ENCODE data around the gene TNFRSF9.

TNFRSF9 gene

DNA sequence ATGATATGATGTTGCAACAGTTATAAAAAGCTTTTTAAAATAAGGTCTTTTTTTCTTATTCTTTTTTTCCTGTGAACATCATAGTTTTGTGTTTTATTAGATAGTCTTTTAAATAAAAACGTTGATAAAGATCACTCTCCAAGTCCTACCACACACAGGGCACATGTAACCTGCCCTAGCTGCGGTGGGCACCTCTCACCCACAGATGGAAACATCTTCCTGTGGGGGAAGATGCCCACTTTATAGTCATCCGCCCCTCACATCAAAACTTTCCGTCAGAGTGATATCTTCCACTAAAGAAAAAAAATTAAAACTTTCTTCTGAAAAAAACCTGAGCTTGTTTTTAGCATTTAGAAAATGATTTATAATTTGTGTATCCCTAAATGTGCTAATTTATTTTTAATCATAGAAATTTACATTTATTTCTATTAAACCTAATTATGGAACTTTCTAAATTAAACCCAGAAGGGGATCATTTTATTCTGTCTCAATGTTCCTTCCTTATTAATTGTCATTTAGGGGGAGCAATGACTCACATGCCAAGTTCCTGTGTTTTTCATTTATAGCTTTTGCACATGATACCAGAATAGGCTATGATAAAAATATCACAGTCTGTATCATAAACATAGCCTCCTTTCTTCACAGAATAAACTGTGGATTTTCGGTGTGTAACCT lies 24.7 kb downstream of the TNFRSF9 start:
- DNase-seq, result no peak

DNA sequence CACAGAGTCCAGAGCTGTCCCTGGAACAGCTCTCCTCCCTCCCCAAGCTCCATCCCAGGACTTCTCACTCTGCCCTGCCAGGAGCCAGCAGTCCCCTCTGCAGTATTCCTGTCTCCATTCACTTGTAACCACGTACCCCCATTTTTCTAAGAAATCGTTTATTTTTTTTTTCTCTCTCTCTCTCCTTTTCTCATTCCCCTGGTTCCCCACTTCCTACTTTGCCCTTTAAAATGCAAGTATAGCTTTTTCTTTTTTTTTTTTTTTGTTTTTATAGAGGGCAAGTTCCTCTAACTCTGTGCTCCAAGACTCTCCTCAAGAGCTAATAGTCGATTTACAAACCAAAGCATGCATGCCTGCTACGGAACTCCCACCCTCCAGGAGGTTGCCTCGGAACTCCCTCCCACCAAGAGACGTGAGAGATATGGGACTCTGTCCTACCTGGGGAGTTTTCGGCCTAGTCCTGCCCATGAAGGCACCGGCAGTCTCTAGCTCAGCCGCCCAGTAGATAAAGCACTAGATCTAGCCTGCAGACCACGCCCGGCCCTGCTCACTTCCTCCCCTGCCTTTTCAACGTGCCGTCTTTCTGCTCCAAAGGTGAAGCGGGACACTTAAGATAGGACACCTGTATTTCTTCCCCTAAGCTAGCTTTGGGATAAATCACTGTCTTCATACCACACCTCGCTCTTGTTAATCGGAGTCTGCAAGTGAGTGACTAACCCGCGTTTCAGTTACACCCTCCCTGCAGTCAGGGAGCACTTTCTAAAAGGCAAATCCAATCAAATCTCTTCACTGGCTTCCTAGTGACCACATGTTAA lies 27.7 kb downstream of the TNFRSF9 start:
- no peak for DNase-seq

DNA sequence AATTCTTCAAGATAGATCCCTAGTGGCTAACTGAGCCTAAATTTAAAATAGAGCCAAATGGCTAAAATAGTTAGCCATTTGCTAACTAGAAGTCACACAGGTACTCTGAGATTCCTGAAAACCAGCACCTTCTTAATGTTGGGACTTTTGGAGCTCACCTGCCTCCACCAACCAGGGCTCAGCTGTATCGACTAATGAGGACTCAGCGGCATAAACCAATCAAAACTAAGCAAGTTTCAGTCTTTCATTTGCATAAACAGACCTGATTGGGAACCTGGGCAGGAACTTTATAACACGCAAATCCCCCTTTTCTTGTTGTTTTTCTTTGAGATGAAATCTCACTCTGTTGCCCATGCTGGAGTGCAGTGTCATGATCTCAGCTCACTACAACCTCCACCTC lies 28.5 kb downstream of the TNFRSF9 start:
- DNase-seq, result no peak

DNA sequence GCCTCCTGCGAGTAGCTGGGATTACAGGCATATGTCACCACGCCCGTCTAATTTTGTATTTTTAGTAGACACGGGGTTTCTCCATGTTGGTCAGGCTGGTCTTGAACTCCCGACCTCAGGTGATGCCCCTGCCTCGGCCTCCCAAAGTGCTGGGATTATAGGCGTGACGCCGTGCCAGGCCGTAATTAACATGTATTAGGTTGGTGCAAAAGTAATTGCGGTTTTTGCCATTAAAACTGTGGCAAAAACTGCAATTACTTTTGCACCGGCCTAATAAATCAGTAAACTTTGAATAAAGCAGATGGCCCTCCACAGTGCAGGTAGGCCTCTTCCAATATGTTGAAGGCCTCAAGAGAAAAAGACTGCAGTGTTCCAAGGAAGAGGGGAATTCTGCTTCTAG lies 35.4 kb downstream of the TNFRSF9 start:
- DNase-seq, result no peak

DNA sequence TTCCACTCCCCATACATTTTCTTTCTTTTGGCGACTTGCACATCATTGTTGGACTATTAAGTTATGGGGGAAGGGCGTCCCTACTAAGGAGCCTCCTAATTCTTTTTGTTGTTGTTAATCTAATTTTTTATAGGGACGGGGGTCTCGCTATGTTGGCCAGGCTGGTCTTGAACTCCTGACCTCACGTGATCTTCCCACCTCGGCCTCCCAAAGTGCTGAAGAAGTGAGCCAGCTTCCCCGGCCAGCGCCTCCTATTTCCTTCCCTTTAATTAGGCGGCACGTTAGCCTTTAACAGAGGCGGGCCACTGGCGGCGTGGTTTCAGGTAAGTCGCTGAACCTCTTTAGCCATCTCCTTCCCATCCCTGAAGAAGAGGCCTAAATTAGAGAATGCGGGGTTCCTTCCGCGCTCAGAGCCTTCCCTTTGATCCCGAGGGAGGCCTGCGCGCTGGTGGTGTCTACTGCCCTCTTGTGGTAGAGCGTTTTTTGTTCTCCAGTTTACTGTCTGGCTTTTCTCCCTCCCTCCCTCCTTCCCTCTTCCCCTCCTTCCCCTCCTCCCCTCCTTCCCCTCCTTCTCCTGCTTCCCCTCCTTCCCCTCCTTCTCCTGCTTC lies 38.1 kb downstream of the TNFRSF9 start:
- DNase-seq, result peak; percentile 42

DNA sequence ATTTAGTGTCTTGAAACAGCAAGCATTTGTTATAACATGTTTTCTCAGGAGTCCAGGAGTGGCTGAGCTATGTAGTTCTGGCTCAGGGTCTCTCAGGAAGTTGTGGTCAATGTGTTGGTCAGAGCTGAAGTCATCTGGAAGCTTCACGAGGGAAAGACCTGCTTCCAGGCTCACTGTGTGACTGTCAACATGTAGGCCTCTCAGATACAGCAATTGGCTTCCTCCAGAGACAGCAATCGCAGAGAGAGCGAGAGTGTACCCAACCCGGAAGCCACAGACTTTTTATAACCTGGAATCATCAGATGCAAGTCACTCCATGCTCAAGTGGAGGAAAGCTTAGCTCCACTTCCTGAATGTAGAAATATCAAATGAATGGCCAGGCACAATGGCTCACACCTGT lies 40.9 kb downstream of the TNFRSF9 start:
- no peak for DNase-seq

DNA sequence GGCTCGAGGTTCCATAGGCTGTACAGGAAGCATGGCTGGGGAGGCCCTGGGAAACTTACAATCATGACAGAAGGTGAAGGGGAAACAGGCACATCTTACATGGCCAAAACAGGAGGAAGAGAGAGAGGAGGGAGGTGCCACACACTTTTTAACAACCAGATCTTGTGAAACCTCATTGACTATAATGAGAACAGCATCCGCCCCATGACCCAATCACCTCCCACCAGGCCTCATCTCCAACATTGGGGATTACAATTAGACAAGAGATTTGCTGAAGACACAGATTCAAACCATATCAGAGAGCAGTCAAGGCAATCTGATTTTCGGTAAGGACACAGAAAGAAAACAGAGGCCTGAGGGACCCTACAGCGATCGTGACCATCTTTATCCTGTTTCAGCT lies 41.7 kb downstream of the TNFRSF9 start:
- DNase-seq, result no peak

DNA sequence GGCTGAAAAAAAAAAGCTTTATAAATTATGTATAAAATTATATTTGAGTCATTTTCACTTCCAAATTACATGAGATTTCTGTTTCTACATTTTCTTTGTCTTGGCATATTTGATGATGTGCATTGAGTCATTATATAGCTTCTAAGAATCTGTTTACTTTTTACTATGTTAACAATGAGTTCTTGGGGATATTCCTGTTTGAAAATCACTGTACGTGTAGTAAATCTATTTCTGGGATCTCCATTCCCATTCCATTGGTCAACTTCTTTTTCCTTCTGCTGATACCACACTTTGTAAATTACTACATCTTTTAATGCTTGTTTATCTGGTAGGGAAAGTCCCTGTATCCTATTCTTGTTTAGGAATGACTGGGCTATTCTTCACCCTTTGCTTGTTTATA lies 43.6 kb downstream of the TNFRSF9 start:
- no peak for DNase-seq

DNA sequence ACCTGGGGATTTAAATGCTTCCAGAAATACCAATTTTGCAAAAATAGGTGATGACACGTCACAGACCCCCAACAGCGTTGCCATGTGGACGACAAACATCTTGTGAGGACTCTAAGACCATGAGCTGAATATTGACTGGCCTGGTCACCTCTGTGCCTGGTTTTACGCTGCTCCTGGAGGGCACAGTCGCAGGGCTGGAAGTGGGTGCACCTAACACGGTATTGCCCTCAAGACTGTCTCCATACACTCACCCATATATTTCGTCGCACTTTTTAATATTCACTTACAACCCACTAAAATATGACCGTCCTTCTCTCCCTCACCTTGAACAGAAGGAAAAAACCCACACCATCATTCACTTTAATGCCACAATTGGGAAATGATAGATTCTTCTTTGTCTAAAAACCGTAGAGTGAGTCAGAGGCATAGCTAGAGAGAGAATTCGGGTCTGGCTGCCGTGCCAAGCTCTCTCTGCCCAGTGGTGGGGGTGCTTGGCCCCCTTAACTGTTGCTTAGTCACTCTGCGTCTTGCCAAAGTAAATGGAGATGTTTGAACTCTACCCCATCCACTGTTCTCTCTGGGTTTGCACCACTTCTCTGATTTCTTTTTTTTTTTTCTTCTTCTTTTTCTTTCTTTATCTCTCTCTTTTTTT lies 47.0 kb downstream of the TNFRSF9 start:
- DNase-seq, result no peak

DNA sequence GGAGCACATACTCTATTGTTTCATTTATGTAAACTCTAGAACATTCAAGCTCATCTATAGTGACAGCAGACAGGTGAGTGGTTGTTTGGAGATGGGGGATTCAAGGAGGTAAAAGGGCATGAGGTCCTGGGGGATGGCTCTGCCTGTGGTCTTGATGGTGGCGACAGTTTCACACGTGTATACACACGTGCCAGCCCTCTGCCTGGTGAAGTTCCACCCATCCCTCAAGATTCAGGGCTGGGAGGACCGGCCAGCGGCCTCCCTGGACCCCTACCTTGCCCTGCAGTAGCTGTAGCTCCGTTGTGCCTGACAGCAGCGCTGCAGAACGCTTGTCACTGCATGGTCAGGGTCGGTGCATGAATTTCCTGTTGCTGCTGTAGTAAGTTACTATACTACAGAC lies 48.8 kb downstream of the TNFRSF9 start:
- no peak for DNase-seq

DNA sequence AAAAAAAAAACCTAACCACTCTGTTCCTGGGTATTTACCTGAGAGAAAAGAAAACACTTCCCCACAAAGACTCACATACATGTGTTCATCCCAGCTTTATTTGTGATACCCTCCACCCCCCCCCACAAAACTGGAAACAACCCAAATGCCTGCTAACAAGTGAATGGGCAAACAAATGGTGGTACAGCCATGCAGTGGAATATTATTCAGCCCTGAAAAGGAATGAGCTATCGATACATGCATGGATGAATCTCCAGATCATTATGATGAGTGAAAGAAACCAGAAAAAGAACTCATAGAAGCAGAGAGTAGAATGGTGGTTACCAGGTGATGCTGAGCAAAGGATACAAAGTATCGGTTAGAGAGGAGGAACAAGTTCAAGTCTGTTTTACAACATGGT lies 49.8 kb downstream of the TNFRSF9 start:
- DNase-seq, result no peak

DNA sequence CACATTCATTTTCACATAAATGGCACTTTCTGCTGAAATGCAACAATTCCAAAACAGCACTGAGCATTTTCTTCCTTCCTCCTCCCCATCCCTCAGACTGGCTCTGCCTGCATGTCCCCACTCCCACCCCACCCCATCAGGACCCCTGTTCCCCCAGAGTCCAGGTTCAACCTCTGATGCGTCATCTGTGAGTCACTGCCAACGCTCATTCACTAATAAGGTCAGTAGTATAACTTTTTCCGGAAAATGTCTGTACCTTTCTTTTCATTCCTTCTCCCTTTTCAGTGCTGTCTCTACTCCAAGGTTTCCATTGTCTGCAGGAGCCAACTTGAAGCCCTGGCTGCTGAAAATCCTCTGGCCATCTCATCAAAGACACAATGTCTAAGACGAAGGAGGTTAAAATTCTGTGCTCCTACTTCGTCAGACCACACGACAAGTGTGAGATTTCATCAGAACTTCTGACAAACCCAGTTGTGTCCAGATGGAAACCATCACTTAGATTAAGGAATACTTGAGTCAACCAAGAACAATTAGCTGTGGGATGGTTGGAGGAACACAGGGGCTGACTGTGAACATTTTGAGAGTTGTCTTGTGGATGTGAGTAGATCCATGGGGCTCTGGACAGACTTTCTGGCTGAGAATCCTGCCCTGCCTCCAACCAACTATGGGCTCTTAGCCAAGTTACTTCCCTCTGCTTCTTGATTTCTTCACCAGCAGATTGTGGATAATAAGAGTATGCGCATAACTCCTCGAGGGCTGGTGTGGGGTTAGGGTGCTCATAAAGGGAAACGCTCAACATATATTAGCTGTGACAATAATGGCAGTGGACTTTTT lies 52.2 kb downstream of the TNFRSF9 start:
- no peak for DNase-seq

DNA sequence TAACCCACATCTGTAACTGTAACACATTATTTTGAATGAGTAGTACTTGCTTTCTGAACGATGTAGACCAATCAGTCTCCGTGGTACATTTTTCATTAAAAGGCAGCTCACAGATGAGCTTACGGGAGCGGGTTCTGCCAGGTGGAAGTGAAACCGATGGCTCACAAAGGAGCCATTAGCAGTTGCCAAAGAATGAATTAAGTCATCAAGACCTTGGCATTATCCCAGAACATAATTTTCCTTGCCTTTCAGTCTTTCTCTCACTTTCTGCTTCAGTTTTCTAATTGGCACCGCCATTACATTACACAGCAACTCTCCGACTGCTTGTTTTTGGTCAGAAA lies 54.3 kb downstream of the TNFRSF9 start:
- DNase-seq, result no peak

DNA sequence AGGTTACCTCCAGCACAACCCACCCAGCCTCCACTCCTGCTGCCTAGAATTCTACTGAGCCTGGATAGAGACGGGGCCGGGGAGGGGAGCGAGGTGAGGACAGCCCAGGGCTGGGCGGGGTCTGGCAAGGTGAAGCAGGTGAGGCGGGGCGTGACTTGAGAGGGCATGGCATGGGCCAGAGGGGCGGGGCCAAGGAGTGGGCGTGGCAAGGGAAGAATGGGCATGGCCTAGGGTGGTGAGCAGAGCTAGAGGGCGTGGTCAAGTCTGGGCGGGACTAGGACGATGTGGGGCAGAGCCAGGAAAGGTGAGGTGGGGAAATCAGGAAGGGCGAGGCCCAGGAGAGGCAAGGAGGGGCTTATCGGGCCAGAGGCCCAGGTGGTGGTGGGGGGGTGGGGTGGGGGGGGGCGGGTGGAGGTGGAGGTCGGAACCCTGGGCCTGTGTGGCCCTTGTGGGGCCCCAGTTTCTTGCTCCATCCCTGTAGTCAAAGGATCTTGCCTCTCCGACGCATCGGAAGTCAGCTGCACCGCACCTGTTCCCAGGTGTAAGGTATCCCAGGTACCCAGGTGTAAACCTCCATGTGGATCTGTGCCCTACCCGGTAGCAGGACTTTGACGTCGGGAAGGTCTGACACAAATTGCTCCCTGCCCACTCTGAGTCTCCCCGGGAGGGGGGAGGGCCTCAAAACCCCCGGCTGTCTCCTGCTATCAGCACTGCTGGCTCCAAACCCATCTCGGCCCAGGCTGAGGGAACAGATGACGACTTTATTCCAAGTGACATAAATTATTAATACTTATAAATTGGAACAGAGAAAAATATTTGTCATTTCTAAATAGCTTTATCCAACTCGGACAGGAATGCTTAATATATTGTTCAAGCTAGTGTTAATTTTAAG lies 54.9 kb downstream of the TNFRSF9 start:
- DNase-seq, result no peak

DNA sequence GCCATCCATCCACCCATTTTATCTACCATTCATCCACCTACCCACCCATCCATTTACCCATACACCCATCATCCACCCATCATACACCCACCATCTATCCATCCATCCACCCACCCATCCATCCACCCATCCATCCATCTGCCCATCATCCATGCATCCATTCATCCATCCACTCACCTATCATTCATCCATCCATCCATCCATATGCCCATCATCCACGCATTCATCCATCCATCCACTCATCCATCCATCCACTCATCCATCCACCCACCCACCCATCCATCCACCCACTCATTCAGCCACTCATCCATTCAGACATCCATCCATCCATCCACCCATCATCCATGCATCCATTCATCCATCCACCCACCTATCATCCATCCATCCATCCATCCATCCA lies 55.9 kb downstream of the TNFRSF9 start:
- no peak for DNase-seq

DNA sequence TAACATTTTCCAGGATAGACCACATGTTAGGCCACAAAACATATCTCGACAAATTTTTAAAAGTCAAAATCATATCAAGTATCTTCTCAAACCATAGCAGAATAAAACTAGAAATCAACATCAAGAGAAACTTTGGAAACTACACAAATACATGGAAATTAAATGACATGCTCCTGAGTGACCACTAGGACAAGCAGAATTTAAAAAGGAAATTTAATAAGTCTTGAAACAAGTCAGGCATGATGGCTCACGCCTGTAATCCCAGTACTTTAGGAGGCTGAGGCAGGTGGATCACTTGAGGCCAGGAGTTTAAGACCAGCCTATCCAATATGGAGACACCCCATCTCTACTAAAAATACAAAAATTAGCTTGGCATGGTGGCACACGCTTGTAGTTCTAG lies 61.4 kb downstream of the TNFRSF9 start:
- no peak for DNase-seq

DNA sequence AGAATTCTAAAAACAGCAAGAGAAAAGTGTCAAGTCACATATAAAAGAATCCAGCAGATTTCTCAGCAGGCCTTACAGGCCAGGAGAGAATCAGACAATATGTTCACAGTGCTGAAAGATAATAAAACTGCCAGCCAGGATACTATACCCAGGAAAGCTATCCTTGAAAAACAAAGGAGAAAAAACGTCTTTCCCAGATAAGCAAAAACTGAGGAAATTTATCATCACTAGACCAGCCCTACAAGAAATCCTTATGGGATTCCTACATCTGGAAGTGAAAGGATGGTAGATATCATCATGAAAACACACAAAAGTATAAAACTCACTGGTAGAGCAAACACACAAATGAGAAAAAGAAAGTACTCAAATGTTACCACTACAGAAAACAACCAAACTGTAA lies 62.6 kb downstream of the TNFRSF9 start:
- no peak for DNase-seq

DNA sequence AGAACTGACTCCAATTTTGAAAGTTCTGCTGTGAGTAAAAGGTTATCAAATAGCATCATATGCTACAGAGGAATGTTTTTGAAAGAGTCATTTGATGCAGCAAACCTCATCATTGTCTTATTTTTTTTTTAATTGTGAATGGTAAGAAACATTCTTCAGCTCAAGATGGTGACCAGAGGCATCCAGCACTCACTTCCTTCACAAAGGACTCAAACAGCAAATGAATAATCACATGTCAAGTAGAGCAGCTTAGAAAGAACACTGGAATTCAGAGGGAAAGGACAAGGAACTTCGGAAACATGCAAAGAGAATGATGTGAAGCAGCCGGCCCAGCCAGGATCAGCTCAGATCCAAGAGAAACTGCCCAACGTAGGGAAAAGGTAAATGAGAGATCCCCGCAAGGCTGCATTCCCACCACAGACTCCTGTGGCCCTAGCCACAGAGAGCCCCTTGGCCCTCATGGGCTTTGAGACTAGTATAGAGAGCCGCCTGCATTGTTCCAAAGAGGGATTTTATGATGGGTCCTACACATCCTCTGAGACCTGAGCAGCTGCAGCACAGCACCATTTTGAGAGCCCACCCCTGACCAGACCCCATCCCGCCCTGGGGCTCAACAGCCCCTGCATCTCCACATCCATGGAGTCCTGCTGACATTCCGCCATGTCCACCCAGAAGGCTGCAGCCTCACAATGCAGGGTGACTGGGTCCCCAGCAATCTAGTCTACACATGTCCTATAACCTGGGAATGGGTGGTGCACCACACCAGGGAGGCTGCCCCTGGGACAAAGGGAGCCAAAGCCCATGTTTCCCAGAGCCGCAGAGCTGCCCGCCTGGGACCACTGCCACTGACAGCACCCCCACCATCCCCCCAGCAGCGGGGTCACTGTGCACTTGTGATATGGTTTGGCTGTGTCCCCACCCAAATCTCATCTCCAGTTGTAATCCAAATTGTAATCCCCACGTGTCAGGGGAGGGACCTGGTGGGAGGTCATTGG lies 66.5 kb downstream of the TNFRSF9 start:
- DNase-seq, result no peak

DNA sequence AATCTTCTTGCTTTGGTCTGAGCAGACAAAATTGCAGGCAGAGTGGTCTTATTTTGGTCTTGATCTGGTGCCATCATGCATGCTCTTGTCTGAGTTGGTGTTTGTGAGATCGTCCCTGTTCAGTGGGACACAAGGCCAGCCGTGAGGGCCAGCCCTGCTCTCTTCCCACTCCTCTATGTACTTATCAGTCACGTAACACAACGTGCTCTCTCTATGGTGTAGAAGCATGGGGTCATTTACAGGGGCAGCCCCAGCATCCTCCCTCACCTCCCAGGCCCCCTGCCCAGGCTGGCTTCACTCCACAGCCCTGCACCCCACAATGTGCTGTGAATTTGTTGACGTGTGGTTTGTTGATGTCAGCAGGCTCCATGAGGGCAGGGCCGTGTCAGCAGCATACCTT lies 69.5 kb downstream of the TNFRSF9 start:
- no peak for DNase-seq

DNA sequence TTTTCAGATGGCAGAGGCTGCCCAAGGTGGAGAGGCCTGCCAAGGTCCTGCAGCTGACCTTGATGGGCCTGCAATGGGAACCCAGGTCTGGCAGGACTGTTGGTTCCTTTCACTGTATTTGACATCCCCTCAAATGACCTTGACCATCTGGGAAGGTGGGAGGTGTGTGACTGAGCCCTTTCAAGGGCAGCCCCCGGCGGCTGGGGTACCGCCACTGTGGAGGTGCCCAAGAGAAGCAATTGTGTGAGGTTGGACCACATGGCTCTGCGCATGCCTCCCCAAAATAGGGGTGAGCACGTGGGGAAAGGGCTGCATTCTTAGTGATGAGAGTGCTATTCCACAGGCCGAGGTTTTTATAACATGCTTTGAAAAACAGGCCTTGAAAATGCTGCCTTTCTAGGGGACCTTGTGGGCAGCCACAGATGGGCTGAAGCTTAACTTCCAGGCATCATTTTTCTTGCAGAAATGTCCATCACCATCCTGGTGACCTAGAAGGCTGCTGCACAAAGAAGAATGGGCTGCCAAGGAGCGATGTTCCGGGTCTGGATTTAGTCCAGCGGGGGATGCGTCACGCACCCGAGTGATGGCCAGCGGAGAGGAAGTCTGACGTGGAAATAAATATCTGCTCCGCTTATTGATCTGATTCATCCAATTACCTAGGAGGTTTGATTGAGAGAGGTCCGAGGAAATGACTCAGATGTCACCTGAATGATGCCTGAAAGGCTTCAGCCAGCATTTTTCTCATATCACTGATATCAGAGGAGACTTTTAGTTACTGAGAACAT lies 71.3 kb downstream of the TNFRSF9 start:
- no peak for DNase-seq

Measured in central memory CD4-positive, alpha-beta T cell (primary cell).